ENCODE measurements around the gene CYCS.
"Not testable (repeated sequence)": the region's sequence is repeated elsewhere in the genome, so short reads cannot be mapped to it uniquely, and the experiment has no call there.

Gene CYCS

DNA sequence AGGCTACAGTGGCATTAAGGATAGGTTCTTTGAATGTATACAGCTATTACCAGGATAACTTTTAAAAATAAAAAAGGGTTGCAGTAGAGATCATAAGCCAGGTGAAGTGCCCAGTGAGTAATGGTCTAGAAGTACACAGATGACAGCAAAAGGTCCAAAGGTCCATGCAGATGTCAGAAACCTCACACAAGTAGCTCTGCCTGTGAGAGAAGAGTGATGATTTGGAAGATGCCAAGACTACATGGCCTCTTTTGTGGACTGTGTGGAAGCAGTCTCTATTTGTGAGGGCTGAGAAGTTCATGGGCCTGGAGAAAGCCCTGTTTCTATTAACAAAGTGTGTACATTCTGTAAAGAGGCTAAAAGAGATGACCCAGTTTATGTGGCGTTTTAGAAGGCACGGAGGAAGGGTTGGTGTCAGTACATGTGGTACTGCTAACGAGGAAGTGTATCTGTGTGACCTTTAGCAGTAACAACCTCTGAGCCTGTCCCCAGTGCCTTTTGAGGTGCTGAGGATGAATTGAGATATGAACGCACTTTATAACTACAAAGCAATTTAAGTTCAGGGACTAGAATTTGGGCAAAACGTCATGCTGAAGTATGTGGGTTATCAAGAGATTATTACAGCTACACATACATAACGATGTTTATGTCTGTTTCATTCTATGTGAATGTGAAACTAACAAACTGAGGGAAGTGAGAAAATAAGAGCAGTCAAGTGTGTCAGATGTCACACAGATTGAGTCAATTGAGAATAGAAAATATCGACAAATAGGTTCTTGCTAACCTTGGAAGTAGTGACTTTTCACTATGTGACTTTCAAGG lies 7.6 kb downstream of the CYCS start:
- DNase-seq, result no peak

DNA sequence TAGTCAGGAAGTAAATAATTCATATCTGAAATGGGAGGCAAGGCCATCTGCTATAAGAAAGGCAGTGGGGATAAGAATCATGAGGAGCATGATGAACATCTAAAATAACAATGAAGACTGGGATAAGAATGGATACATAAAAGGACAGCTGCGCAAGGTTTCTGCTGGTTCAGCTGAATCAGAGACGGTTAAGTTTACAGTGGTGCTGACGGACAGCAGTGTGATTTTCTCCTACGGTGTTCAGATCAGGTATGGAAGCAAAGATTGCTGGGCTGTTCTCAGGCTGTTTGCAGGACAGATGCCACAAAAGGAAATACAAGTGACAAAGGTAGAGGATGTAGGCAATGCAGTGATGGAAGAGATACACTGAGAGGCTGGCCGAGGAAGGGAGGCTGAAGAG lies 8.4 kb downstream of the CYCS start:
- no peak for DNase-seq

DNA sequence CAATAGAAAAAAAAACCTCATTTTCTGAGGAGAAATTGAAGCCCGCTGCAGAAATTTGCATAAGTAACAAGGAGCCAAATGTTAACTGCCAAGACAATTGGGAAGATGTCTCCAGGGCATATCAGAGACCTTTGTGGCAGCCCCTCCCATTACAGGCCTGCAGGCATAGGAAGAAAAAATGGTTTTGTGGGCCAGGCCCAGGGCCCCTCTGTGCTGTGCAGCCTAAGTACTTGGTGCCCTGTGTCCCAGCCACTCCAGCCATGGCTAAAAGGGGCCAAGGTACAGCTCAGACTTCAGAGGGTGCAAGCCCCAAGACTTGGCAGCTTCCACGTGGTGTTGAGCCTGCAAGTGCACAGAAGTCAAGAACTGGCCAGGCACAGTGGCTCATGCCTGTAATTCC lies 14.5 kb downstream of the CYCS start:
- not testable (repeated sequence) for DNase-seq

DNA sequence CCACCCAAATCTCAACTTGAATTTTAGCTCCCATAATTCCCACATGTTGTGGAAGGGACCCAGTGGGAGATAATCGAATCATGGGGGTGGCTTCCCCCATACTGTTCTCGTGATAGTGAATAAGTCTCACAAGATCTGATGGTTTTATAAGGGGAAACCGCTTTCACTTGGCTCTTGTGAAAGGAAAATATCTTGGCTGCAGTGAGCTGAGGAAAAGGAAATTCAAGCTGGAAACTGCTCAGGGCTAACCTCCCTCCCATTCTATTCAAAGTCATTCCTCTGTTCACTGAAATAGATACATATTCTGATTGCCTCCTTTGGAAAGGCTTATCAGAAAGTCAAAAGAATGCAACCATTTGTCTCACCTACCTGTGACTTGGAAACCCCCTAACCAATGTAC lies 15.8 kb downstream of the CYCS start:
- no peak for DNase-seq

DNA sequence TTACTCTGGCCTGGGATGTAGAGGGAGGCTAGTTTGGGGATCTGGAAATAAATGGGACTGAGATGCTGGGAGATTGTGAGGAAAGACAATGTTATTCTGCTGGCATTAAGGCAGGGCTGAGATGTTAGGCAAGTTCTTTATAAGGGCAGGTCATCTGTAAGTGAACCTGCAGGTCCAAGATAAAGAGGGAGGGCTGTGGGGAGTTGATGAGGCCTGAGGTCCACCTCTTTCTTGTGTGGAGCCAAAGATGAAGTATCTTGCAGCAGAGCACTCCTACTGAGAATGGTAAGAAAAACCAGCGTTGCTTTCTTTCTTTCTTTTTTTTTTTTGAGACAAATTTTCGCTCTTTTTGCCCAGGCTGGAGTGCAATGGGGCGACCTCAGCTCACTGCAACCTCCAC lies 19.1 kb downstream of the CYCS start:
- no peak for DNase-seq

DNA sequence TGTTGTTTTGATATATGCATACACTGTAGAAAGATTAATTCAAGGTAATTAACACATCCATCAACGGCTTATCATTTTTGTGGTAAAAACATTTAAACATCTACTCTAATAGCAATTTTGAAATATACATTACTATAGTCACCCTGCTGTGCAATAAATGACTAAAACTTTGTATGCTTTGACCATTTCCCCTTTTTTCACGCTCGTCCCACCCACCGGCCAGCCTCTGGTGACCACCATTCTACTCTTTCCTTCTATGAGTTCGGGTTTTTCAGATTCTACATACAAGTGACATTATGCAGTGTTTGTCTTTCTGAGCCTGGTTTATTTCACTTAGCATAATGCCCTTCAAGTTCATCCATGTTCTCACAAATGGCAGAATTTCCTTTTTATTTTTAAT lies 21.3 kb downstream of the CYCS start:
- no peak for DNase-seq

DNA sequence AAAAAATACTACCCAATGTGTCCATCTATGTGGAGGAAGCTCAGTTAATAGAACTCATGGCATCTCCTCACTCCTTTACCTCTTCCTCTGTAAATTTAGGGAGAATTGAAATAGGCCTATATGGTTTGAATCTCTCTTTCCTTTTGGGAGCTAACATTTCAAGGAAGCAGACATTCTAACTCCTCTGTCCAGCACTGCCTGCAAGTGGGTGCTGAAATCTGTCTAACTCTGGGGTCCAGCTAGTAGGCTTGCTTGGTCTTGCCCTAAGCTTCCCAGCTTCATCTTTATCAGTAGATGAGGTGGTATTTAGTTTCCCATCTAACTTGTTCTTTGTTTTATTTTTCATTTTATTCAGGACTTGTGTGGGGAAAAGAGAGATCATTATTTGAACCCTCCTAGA lies 23.2 kb downstream of the CYCS start:
- no peak for DNase-seq

DNA sequence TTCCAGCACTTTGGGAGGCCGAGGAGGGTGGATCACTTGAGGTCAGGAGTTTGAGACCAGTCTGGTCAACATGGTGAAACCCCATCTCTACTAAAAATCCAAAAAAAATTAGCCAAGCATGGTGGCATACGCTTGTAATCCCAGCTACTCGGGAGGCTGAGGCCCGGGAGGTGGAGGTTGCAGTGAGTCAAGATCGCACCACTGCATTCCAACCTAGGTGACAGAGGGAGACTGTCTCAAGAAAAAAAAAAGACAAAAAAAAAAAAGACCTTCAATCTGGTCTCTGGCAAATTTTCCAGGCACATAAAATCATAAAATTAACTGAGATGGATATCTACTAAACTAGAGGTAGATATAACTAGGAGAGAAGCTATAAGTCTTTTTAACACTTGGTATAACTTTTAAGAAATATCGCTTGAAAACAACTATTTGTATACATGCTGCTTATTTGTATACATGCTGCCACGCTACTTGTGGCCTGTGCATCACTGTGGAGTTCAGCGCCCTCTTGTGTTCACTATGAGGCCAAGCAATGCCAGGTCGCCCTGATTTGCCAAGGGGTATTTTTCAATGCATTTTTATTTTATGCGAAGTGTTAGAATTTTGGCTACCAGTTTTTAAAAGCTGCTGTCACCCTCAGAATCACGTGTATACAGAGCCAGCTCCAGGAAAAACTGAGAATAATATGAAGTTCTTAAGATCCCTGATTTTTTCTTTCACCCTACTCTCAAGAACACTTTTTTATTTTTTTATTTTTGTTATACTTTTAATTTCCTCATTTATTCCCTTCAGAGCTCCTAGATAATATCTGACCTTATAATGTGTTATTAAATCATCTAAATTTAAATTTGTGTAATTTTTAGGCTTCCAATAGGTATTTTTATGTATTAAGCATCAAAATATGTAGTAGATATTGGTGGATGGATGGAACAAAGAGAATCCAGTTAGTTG lies 26.7 kb downstream of the CYCS start:
- DNase-seq, result peak; percentile 23 to 50

DNA sequence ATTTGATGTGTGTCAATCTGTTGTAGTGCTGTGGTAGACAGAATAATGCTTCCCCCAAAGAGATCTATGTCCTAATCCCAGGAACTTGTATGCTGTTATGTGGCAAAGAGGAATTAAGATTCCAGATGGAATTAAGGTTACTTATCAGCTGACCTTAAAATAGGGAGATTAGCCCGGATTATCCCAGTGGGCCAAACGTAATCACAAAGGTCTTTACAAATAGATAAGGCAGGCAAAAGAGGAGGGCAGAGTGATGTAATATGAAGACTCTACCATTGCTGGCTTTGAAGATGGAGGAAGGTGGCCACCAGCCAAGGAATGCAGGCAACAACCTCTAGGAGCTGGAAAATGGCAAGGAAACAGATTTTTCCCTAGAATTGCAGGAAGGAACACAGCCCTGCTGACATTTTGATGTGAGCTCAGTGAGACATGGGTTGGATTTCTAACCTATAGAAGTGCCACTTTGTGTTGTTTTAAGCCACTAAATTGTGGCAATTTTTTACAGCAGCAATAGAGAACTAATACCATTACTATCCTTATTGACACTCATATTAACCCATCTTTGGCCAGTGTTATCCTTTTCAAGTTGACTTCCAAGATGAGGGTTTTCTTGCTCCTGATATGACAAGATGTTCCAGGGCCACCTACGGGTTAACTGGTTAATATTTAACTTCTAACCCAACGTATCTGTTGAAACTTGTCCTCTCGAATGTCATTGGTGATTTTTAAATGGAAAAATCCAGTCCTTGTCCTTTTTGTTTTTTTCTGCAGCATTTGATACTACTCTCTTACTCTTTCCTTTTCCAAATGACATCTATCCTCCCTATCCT lies 29.3 kb downstream of the CYCS start:
- no peak for DNase-seq

DNA sequence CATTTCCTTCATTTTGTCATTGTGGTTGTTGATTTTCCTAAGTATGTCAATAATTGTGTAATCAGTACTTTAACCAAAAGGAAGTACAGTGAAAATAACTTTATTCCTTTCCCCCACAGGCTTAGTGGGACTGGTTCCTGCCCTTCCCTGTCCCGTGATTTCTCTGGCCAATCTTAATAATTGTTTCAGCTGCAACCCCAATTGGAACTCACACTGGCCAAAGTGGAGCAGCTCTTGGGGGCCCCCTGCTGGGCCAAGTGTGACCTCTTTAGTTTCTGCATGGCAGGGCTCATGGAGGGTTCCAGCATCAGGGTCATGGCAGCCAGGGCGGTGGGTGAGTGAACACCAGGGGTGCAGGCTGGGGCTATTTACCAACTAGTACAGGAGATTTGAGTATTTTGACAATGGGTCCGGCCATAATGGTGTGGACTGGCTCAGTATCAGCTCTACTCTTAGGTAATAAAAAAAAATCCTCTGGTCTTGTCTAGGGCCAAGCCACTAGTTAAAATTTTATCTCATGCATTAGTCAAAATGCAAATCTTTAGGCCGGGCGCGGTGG lies 31.7 kb downstream of the CYCS start:
- DNase-seq, result peak; percentile 55 to 78

DNA sequence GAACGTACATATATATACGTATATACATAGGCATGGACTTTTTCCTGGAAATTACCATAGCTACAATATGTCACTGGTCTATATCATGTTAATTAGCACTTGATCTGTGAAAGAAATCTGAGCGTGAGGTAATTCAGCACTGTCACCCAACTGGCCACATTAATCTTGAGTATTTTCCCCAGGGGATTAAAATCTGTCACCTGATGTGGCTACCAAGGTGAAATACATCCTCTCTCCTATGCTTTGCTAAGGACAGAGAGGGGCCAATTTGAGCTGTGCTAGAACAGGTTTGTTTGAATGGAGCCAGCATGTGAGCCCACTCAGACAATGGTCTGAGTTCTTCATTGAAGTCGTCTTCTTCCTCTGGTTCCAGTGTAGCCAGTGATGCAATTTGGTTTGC lies 33.3 kb downstream of the CYCS start:
- DNase-seq, result no peak

DNA sequence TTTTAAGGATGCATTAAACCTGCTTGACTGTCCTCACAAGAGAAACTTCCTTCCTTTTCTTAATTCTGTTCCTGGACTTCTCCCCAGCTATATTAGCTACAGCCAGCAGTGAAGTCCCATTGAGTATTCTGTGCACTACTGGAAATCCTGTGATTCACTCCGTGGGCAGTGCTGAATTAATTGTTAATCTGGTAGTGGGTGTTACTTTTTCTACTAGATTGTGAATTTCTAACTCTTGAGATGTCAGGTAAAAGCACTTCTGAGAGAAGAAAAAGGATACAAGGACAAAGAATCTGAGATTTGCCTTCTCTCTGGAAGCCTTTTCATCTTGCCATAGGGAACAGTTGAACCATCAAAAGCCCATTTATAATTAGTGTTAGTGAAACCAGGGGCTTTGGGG lies 33.9 kb downstream of the CYCS start:
- no peak for DNase-seq

DNA sequence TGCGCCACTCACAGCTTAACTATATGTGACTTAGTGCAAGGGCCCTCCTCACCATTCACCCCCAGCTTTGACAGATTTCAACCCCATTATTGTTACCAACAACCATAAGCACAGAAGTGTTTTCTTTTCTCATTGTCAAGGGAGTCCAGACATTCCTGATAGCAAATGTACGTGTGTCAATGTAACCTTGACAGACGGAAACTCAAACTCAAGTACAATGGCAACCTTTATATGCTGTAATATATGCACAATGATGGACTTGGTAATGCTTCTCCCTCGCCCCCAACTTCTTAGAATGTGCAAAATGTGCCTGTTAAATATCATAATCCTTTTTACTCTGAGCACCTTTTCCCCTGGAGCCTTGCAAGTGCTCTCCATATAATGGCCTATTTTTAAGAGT lies 34.7 kb downstream of the CYCS start:
- no peak for DNase-seq

DNA sequence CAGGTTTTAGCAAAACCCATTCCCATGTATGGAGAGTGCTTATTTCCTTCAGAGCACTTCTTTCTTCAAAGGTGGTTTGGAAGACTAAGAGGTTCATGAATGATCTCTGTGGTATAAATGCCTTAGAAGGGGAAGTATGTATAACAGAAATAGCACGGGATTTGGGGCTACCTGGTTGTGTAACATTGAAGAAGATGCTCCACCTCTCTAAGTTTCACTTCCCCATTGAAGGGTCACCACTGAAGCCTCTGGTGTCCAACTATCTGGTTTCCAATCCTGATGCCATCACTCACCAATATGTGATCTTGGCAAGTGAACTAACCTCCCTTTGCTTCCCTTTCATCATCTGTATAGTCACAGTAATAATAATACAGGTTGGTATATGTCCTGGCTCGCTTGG lies 37.2 kb downstream of the CYCS start:
- no peak for DNase-seq

DNA sequence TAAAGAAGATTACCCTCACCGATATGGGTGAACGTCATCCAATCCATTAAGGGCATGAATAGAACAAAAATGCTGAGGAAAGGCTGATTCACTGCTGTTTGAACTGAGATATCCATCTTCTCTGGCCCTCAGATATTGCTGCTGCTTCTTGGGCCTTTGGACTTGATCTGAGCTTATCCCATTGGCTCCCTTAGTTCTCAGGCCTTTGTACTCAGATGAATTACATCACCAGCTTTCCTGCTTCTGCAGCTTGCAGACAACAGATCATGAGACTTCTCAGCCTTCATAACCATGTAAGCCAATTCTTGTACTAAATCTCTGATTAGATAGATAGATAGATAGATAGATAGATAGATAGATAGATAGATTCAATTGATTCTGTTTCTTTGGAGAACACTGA lies 40.2 kb downstream of the CYCS start:
- DNase-seq, result no peak

DNA sequence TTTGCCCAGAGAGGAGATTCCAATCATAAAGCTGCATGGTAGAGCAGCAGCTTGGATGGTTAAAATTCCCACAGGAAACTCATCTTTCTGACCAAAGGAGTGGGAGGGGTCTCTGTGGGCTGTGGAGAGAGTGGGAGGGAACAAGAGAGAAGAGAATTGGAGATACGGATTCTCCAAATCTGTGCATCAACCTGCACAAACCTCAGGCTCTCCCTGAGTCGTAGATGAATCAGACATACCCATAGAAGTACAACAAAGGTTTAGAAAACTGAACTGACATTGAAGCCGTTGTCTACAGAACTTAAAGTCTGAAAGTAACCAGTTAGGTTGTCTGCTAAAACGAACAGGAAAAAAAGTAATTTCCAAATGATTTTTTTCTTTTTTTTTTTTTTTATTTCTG lies 41.9 kb downstream of the CYCS start:
- no peak for DNase-seq

DNA sequence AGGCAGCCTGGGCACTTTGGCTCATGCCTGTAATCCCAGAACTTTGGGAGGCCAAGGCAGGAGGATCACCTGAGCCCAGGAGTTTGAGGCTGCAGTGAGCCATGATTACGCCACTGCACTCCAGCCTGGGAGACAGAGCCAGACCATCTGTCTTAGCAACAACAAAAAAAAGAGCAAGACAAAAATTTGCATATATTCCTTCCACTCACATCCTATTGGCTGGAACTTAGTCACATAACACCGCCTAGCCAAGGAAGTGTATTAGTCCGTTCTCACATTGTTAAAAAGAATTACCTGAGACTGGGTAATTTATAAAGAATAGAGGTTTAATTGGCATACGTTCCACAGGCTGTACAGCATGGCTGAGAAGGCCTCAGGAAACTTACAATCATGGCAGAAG lies 43.0 kb downstream of the CYCS start:
- DNase-seq, result not testable (repeated sequence)

DNA sequence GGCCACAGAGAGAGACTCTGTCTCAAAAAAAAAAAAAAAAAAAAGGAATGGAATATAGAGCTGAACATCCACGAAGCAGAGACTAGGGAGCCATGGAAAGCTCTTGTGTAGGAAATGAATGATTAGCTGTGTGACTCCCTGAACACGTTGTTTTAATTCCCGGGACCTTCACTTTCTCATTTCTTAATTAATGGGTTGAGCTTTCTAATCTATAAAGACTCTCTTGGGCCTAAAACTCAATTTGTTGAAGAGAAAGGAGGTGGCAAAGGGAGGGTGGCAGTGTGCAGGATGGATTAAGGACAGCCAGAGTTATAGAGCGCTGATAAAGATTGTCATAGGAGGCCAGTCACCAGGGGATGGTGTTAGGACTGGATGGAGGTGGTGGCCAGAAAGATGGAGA lies 48.0 kb downstream of the CYCS start:
- no peak for DNase-seq

DNA sequence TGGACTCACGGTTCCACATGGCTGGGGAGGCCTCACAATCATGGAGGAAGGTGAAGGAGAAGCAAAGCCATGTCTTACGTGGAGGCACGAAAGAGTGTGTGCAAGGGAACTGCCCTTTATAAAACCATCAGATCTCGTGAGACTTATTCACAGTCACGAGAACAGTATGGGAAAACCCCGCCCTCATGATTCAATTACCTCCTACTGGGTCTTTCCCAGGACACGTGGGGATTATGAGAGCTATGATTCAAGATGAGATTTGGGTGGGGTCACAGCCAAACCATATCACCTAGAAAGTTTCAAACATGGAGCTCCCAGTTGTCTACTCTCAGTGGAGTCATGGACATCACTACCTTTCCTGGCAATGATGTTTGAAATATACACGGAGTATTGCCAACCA lies 49.6 kb downstream of the CYCS start:
- DNase-seq, result peak in 1 of 2 experiments; percentile 25

DNA sequence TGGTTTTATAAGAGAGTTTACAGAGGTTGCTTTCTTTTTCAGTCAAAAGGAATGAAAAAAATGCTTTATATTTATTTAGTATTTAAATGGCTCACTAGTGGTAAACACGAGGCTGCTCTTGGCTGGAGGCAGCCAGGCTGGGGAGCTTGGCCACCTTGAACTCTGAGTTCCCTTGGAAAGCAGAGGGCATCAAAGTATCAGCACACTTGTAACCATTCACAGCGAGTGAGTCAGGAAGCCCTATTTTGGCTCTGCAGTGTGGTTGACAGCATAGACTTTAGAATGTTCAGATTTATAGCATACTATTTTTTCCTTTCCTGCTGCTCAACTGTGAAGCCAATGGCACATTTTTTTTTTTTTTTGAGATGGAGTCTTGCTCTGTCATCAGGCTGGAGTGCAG lies 51.6 kb downstream of the CYCS start:
- DNase-seq, result no peak

All from stimulated activated CD4-positive, alpha-beta T cell treated with anti-CD3 and anti-CD28 coated beads, Interleukin-4, amount 100 ng/mL, for 4 hours (primary cell).